ENCODE data around the gene UNC5B. TPM values are rescaled to one million over a fixed set of nuclear protein-coding genes. Genes with fewer than 3 reads are reported as not detected.

The UNC5B gene
- polyA plus RNA-seq, result 0.77 and 1.1 TPM in 2 replicates

GRCh38 chr10:71212318-71213126, at the start of gene UNC5B:
Gene UNC5B, plus strand, starts transcription at chr10:71212570. Its CDS starts 416 bp downstream, at chr10:71212986.

DNA sequence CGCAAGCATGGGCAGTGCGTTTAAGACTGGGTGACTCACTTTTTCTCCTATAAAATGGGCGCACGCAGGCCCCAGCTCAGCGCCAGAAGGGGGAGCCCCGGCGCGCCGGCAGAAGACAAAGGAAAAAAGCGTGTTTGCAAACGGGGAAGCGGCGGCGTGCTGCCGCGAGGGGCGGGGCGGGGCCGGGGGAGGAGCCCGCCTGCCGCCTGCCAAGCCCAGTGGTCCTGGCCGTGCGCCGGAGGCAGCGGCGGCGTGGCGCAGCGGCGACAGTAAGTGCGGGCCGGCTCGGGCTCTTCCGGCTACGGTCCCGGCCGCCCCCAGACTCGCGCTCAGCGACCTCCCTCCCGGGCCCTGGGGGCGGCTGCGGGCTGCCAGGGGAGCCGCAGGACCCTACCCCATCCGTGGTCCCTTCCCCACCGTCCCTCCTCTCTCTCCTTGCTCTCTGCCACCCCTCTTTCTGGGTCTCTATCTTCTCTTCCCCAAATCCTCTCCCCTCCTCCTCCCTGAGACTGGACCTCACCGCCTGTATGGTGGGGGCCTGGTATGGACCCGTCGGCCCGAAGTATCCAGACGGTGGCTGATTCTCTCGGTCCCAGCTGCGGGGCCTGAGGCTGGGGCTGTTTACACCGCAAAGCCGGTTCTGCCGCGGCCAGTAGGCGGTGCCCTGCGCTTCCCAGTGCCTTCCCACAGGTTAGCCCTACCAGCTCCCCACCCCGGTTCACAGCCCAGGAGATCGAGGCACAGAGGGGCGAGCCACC, 106.9 kb downstream of the UNC5B start, which contains the start of gene SLC29A3:
TSS of gene SLC29A3 (plus strand) at position 218 of the 758 bp plus-strand sequence. CDS start at position 269, 51 bp downstream.

Other genes starting within 250 kb of the UNC5B start
- 0.60 and 2.2 TPM in 2 replicates for gene SLC29A3, start 106.7 kb downstream of the UNC5B start, polyA plus RNA-seq
- 5.0 and 7.6 TPM in 2 replicates for gene CDH23, start 184.3 kb downstream of the UNC5B start, polyA plus RNA-seq

Measured in Purkinje cell (primary cell).